GM12878 (cell line): ENCODE measurements around the gene ZNF407.

Experiments used
- CHD4 ChIP-seq: fragments of 200-600 bp; sonication (generic); IDR thresholded peaks from 2 replicates; pipeline ENCODE4 v1.6.1; 2016; ENCODE audit warnings: mild to moderate bottlenecking
- DPF2 ChIP-seq: fragments of 450-650 bp; IDR thresholded peaks from 2 replicates; pipeline ENCODE4 v1.6.1; 2017; ENCODE audit warnings: mild to moderate bottlenecking
- FOS ChIP-seq: IDR thresholded peaks from 3 replicates; pipeline ENCODE4 v1.6.1; 2011; ENCODE audit warnings: borderline replicate concordance; ENCODE audit not compliant: insufficient read length; ENCODE audit errors: extremely low read depth
- HDAC2 ChIP-seq: fragments of 200-600 bp; sonication (generic); IDR thresholded peaks from 2 replicates; pipeline ENCODE4 v1.6.1; 2017
- MYC ChIP-seq: IDR thresholded peaks from 2 replicates; pipeline ENCODE4 v1.6.1; 2011; ENCODE audit warnings: mild to moderate bottlenecking, low read length, moderate library complexity, inconsistent platforms; ENCODE audit not compliant: insufficient read depth, insufficient replicate concordance, insufficient read length, severe bottlenecking
- NRF1 ChIP-seq: conservative IDR thresholded peaks from 2 replicates; pipeline ENCODE4 v1.6.1; 2011; ENCODE audit warnings: mild to moderate bottlenecking, low read depth, low read length, improper control_type of control experiment
- POLR2AphosphoS5 ChIP-seq: IDR thresholded peaks from 2 replicates; pipeline ENCODE4 v1.6.1; 2011; ENCODE audit warnings: mild to moderate bottlenecking, low read length, inconsistent platforms
- SRF ChIP-seq, 2 experiments: IDR thresholded peaks; 2 replicates each; pipeline ENCODE4 v1.6.1; 2011; ENCODE audit warnings: low read depth in 2 of 2, low read length in 2 of 2, mild to moderate bottlenecking in 1 of 2, moderate library complexity in 1 of 2
- YBX1 ChIP-seq: fragments of 450-650 bp; IDR thresholded peaks from 2 replicates; pipeline ENCODE4 v1.6.1; 2016; ENCODE audit warnings: antibody characterized with exemption
- TF ChIP-seq, protein P1 (sequence below): fragments of 450-650 bp; IDR thresholded peaks from 2 replicates; pipeline ENCODE4 v1.6.1; 2017; ENCODE audit warnings: mild to moderate bottlenecking
- TF ChIP-seq, protein P2 (sequence below): IDR thresholded peaks from 2 replicates; pipeline ENCODE4 v1.6.1; 2012; ENCODE audit warnings: low read depth, low read length, improper control_type of control experiment
- TF ChIP-seq, protein P3 (sequence below), 3 experiments: IDR thresholded peaks in 2 of 3; conservative IDR thresholded peaks in 1 of 3; 2 replicates each; pipeline ENCODE4 v1.5.1; 2011; ENCODE audit warnings: low read depth in 3 of 3, low read length in 3 of 3, mild to moderate bottlenecking in 3 of 3, control low read depth in 2 of 3, moderate library complexity in 2 of 3, inconsistent platforms in 1 of 3, mixed read lengths in 1 of 3; ENCODE audit not compliant: control insufficient read depth in 2 of 3, insufficient read depth in 1 of 3; ENCODE audit errors: extremely low read depth in 1 of 3

DNA sequence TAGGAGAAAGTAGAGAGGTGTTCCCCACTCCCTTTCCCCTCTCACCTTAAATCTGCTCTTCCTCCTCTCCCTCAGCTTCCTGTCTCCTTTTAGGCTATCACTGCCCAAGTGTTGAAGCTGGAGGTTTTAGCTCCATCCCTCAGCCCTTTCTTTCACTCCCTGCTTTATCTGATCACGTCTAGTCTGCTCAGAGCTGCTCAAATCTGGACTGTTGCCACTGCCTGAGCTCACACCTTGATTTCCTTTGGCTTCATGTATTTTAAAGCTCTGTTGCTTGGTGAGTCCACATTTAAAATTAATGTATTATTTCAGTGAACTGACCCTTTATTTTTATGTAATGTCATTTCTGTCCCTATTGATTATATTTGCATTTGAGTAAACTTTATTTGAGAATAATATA, 374.7 kb downstream of the ZNF407 start:
- TF ChIP-seq, protein P1, sequence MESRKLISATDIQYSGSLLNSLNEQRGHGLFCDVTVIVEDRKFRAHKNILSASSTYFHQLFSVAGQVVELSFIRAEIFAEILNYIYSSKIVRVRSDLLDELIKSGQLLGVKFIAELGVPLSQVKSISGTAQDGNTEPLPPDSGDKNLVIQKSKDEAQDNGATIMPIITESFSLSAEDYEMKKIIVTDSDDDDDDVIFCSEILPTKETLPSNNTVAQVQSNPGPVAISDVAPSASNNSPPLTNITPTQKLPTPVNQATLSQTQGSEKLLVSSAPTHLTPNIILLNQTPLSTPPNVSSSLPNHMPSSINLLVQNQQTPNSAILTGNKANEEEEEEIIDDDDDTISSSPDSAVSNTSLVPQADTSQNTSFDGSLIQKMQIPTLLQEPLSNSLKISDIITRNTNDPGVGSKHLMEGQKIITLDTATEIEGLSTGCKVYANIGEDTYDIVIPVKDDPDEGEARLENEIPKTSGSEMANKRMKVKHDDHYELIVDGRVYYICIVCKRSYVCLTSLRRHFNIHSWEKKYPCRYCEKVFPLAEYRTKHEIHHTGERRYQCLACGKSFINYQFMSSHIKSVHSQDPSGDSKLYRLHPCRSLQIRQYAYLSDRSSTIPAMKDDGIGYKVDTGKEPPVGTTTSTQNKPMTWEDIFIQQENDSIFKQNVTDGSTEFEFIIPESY = no peak
- TF ChIP-seq NRF1 (no peak), YBX1 (no peak), FOS (no peak), POLR2AphosphoS5 (no peak), MYC (no peak), CHD4 (no peak), SRF (IDR thresholded peaks at IDR 0.05; ENCODE audit: low read depth in 2 of 2, low read length in 2 of 2) (no peak), HDAC2 (no peak), DPF2 (no peak)
- TF ChIP-seq, protein P2, sequence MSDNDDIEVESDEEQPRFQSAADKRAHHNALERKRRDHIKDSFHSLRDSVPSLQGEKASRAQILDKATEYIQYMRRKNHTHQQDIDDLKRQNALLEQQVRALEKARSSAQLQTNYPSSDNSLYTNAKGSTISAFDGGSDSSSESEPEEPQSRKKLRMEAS = no peak
- TF ChIP-seq, protein P3, sequence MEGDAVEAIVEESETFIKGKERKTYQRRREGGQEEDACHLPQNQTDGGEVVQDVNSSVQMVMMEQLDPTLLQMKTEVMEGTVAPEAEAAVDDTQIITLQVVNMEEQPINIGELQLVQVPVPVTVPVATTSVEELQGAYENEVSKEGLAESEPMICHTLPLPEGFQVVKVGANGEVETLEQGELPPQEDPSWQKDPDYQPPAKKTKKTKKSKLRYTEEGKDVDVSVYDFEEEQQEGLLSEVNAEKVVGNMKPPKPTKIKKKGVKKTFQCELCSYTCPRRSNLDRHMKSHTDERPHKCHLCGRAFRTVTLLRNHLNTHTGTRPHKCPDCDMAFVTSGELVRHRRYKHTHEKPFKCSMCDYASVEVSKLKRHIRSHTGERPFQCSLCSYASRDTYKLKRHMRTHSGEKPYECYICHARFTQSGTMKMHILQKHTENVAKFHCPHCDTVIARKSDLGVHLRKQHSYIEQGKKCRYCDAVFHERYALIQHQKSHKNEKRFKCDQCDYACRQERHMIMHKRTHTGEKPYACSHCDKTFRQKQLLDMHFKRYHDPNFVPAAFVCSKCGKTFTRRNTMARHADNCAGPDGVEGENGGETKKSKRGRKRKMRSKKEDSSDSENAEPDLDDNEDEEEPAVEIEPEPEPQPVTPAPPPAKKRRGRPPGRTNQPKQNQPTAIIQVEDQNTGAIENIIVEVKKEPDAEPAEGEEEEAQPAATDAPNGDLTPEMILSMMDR (IDR thresholded peaks at IDR 0.05 in 2 of 3, conservative IDR thresholded peaks at IDR 0.05 in 1 of 3; ENCODE audit: control insufficient read depth in 2 of 3, extremely low read depth in 1 of 3, insufficient read depth in 1 of 3, low read depth in 3 of 3, low read length in 3 of 3) = no peak
